GM21515 (cell line): Measurements from ENCODE around the gene C20orf204.
"Not testable (repeated sequence)": the region's sequence is repeated elsewhere in the genome, so short reads cannot be mapped to it uniquely, and the experiment has no call there.

Experiments used
- ATAC-seq: cut with Tn5 transposase; IDR thresholded peaks from one replicate; pipeline ENCODE4 v1.9.1; 2021; ENCODE audit not compliant: unreplicated experiment

C20orf204 gene, protein sequence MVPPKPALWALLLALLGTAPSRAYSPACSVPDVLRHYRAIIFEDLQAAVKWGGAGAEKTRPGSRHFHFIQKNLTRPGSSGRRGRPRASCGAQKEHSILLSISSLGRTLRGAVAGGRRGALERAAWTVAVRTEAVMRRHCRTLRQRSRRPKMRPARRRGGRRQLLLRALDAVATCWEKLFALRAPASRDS

DNA sequence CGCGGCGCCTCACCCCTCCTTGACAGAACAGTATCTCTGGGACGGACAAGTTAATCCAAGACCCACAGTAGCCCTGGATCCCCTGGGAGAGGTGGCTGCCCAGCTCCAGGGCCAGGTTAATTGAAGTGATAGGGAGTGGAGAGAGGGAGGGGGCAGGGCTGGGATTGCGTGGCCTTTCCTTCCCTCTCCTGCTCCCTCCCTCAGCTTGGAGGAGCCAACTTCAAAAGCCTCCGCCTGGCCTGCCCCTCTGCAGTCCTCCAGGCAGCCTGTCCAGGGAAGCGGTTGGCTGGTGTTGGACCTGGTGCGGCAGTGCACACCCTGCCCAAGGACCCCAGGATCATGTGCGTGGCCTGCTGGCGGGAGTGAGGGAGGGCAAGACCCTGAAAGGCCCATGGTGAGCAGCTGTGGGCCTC is at the start of gene C20orf204:
Gene C20orf204 (plus strand): TSS at position 250 of the 413 bp plus-strand sequence. CDS start 142 bp downstream, at position 392.
- ATAC-seq, result no peak

DNA sequence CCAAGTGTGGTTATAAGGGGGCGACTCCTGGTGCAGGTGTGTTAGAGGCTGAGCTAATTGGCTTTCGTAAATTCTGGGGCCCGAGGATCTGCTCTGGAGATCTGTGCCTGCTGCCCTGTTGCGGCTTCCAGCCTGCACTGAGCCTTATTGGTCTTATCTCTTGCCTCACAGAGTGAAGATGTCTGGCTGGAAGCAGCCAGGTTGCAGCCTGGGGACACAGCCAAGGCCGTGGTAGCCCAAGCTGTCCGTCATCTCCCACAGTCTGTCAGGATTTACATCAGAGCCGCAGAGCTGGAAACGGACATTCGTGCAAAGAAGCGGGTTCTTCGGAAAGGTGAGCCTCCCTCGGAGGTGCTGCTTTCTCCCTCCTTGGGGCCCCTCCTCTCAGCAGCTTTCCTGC is 35.1 kb upstream of the C20orf204 start:
- no peak for ATAC-seq

DNA sequence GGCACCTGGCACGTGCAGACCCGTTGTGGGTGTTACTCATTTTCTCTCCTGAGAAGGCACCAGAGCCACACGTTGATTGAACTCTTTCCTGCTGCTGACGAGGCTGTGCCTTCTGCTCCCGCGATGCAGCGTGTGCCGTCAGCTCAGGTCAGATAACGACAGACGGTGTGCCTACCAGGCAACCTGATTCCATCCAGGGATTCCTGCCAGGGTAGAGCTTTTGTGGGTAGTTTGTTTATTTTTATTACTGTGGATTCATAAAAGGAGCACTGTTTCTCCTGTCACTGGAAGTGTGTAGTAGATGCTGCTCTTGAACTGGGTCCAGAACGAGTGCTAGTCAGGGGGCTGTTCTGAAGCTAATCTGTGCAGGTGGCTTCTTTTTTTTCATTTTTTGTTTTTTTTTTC is 34.4 kb upstream of the C20orf204 start:
- ATAC-seq, result no peak

DNA sequence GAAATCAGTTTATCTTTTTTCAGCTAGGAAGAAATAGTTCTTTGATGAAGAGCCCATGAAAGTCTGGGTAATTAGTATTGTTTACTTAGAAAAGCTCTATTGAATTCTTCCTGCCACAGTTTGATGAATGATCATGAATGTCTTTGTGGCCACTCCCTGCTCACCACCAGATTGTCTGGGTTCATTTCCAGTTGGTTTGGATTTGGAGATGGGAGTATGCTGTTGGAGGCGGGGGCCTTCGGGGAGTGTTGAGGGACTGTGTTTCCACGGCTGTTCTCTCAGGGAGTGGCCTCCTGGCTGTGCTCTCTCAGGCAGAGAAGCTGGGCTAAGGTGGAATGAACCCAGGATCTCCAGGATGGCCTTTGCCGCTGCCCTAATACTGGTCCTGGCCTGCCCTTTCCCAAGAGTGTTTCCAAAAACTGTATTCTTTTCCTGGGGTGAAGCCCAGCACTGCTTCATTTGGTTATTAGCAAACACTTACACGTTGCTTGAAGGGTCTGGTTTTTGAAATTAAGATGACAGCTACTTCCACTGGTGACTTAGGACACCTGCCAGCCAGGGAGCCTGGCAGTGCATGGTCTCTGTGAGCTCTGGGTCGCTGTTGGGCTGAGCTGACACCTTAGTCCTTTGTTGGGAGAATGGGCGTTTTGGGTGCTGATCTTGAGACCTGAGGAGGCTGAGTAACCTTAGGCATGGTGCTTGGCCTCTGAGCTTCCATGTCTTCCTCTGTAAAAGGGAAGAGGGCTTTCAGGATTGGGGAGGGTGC is 31.8 kb upstream of the C20orf204 start:
- no peak for ATAC-seq

DNA sequence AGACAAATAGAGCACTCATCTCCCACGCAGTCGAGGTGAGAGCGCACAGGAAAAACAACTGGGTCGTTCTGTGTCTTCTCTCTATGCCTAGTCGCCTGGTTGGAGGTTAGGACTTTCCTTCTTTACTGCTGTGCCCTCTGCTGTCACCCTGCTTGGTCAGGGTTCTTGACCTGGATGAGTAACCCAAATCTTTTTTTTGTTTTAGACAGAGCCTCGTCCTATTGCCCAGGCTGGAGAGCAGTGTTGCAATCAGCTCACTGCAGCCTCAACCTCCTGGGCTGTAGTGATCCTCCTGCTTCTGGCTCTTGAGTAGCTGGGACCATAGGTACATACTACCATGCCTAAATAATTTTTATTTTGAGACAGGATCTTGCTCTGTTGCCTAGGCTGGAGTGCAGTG is 30.6 kb upstream of the C20orf204 start:
- no peak for ATAC-seq

DNA sequence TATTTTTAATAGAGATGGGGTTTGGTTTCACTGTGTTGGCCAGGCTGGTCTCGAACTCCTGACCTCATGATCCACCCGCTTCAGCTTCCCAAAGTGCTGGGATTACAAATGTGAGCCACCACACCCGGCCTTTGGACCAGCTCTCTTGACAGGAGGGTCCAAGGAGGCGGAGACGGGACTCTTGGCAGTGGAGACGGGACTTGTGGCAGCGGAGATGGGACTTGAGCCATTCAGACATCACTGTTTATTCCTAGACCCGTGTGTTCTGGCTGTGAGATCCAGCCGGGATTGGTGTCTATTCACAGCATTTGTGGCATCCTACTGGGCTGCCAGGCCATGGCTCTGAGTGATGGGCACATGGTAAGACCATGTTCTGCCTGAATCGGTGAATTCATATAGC is 29.5 kb upstream of the C20orf204 start:
- no peak for ATAC-seq

DNA sequence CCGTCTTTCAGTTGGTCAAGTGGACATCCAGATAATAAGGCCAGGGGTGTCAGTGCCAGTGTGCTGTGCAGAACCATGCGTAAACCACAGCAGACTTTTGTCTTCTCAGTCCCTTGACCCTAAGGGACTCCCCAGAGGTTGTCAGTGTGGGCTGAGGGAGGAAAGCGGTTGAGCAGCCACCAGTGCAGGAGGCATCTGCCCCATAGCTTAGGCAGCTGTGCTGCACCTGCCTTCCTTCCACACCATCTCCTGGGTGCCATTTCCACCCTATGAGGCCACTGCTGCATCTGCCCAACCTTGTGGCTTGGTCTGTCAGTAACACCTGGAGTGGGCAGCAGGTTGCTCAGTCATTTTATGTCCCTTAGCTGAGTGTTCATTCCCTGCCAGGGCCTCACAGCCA is 29.1 kb upstream of the C20orf204 start:
- ATAC-seq, result no peak

DNA sequence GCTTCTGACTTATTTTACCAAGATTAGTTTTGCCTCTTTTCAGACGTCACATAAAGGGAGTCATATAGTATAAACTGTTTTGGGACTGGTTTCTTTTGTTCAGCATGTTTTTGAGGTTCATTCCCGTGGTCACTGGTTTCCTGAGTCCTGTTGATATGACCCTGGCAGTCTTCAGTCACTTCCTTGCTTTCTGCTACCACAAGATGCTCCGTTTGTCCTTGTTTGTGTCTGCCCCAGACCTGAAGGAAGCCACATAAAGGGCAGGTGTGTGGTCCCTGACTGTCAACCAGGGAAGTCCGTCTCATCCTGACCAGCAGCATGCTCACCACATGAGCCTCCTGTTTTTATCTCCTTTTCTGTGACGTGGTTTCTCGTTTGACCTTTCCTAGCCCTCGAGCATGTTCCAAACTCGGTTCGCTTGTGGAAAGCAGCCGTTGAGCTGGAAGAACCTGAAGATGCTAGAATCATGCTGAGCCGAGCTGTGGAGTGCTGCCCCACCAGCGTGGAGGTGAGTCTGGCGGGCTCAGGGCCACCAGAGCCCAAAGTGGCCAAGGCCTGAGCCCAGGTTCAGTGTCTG is 26.1 kb upstream of the C20orf204 start:
- no peak for ATAC-seq

DNA sequence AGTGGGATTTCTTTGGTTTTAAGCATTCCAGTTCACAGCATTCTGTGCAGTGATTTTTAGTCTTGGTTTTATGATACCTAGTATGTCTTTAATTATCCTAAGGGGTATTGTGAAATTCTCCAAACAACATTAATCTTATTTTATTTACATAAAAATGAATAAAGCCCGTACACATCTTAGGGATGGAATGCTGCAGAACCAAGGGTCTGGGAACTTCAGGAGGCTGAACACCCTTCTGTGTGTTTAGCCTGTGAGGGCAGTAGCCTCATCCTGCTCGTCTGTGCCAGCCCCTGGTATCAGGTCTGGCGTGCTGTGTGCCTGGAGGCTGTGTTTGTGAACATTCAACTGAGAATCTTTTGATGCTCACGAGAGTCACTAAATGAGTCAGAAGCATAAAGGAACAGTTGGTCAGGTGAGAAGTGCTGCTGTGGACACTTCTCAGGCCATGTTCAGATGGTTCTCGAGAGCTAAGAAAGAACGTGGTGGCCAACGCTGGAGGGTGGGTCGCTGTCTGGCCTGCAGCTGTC is 25.2 kb upstream of the C20orf204 start:
- no peak for ATAC-seq

DNA sequence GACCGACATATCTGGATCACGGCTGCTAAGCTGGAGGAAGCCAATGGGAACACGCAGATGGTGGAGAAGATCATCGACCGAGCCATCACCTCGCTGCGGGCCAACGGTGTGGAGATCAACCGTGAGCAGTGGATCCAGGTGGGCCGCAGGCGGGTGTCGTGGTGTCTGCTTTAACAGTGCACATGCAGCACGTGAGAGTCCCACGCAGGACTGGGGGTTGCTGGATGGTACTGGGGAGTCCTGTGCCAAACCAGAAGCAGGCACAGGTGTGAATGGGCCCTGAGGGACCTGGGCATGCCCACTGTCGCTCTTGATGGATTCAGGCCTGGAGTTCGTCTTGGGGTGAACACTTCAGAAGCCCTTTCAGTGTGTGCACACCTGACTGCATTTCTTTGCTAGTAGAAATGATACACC is 24.6 kb upstream of the C20orf204 start:
- ATAC-seq, result no peak

DNA sequence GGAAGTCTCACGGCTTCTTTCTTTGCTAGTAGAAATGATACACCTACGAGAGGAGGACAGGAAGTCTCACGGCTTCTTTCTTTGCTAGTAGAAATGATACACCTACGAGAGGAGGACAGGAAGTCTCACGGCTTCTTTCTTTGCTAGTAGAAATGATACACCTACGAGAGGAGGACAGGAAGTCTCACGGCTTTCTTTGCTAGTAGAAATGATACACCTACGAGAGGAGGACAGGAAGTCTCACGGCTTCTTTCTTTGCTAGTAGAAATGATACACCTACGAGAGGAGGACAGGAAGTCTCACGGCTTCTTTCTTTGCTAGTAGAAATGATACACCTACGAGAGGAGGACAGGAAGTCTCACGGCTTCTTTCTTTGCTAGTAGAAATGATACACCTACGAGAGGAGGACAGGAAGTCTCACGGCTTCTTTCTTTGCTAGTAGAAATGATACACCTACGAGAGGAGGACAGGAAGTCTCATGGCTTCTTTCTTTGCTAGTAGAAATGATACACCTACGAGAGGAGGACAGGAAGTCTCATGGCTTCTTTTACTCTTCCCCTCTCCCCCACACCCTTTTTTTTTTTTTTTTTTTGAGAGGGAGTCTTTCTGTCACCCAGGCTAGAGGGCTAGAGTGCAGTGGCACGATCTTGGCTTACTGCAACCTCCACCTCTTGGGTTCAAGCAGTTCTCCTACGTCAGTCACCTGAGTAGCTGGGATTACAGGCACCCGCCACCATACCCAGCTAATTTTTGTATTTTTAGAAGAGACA is 23.4 kb upstream of the C20orf204 start:
- ATAC-seq, result not testable (repeated sequence)

DNA sequence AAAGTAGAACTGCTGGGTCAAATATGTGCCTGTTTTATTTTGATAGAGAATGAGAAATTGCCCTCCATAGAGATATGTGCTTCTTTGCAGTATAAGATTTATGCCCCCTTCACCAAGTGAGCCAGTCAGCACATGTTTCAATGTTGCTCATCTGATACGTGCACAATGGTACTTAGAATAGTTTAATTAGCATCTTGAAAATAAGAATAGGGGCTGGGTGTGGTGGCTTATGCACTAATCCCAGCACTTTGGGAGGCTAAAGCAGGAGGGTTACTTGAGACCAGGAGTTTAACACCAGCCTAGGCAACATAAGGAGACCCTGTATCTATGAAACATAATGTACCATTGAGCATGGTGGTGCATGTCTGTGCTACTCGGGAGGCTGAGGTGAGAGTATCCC is 20.3 kb upstream of the C20orf204 start:
- ATAC-seq, result no peak

DNA sequence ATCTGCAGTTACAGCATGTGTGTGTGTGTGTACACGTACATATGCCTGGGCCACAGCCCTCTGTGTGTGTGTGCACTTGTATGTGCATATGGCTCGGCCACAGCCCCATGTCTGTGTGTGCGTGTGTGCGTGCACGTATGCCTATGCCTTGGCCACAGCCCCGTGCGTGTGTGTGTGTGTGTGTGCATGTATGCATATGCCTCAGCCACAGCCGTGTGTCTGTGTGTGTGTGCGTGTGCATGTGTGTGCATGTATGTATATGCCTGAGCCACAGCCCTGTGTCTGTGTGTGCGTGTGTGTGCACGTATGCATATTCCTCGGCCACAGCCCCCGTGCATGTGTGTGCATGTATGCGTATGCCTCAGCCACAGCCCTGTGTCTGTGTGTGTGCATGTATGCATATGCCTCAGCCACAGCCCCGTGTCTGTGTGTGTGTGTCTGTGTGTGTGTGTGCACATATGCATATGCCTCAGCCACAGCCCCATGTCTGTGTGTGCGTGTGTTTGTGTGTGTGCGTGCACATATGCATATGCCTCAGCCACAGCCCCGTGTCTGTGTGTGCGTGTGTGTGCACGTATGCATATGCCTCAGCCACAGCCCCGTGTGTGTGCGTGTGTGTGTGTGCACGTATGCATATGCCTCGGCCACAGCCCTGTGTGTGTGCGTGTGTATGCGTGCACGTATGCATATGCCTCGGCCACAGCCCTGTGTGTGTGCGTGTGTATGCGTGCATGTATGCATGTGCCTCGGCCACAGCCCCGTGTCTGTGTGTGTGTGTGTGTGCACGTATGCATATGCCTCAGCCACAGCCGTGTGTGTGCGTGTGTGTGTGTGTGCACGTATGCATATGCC is 14.6 kb upstream of the C20orf204 start:
- ATAC-seq, result no peak

DNA sequence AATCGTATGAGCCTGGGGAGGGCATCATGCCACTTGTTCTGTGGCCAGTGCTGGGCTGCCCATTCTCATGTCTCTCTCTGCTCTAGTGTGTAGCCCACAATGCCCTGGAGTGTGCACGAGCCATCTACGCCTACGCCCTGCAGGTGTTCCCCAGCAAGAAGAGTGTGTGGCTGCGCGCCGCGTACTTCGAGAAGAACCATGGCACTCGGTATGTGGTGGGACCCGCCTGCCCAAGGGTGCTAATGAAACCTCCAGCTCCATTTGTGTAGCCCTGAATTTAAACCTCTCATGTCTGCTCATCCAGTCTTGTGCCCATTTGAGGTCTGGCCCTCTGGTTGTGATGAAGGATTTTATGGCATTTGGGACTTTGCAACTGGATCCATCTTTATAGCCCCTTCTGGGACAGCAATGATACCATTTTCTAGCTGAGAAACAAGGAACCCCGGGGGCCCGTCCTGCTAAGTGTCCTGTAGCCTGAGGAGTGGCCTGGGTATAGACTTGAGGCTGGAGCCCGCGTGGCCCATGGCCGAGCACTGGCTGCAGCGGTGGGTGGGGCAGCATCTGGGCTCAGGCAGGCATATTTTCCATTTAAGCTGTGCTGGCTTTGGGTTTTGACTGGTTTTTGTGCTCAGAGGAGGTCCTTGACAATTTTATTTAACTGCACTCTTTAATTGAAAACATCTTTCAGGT is 13.2 kb upstream of the C20orf204 start:
- no peak for ATAC-seq

DNA sequence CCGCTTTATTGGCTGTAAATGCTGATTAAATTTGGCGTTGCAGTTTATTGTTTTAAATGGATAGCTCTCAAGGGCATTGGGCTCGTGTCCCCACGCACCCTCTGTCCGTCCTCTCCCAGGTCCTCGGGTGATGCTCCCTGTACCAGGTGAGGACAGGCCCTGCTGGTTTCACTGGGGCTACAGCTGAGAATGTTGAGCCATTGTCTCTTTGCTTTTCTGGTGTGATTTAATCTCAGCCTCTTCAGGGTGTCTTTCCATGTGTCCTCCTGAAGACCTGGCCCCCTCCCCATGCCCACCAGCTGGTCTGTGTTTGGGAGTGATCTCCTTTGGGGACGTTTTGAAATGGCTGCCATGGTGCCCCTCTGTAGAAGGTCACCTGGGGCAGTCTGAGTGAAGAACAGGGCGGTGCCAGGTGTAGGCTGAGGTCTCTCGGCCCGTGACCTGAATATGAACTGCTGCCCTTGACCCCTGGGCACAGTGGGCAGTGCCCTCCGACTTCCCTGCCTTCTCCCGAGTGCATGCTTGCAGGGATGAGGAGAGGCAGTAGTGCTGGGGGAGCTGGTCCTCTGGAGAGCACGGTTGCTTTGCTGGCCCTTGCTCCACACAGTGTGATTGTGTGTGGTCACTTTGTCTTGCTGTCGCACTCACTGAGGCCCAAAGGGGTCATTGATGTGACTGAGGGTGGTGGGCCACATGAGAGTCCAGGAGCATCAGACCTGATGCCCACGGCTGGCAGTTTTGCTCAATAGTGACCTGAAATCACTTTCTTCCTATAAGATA is 12.4 kb upstream of the C20orf204 start:
- no peak for ATAC-seq

DNA sequence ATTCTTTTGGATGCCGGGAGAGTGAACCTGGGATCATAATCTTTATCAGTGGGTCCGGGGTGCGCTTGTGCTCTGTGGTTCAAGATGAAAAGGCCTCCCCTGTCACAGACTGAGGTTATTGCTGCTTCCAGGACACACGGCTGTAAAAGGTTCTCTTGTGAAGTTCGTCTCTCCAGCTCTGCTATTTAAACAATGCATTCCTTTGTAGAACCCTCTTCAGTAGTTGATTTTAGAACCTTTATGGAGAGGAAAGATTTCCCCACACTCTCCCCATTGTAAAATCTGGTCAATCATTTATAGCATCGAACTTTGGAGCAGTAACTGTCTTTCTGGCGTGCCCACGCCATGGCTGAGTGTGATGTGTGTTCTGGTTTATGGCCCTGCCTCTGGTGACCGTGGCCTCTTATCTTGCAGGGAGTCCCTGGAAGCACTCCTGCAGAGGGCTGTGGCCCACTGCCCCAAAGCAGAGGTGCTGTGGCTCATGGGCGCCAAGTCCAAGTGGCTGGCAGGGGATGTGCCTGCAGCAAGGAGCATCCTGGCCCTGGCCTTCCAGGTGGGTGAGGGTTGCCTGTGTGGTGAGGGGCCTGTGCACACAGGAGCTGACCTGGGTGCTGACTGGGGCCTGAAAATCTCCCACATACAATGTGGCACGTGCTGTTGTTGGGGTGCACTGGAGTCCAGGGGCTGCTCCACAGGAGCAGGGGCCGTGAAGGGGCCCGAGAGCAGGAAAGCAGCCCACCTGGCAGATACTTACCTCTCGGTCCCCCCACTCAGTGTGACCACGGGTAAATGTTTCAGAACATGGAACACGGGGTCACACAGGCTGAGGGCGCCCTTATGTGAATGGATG is 11.6 kb upstream of the C20orf204 start:
- no peak for ATAC-seq

DNA sequence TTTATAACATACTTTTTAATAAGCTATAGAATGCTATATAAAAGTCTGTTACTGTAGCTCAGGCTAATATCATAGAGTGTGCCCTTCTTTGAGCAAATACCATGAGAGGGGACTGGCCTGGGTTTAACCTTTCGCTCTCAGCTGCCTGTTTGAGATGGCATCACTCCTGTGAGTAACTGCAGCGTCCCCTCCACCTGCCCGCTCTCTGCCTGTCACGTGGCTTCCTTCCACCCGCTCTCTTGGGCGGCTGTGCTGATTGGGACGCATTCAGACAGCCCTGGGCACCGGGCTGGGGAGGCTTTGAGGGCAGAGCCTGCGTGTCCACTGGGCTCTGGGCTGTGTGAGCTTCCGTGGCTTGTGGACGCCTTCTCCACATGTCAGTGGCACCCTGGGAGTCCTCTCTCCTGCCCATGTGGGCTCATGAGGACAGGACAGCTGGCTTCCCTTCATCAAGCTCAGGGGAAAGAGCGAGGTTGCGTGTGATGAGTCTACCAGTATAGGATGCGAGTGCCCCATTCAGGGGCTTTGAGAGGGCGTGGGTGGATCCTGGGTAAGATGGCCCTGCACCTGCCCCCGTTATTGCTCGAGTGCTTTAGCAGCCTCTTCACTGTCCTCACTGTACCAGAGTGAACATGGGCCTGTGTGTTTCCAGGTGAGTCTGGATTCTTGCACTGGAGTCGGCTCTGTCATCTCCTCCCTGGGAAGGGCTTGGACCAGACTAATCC is 10.7 kb upstream of the C20orf204 start:
- no peak for ATAC-seq
